Peyer's patch (tissue), 4 donors: Measurements from ENCODE around the gene FURIN.

Experiments
- CTCF ChIP-seq, 6 experiments: fragments of 450-650 bp in 4 of 6; fragments of 200-600 bp in 2 of 6; sonication (generic) in 1 of 6; IDR thresholded peaks; one replicate each; pipeline ENCODE4 v1.5.1; 2017 to 2019; ENCODE audit warnings: antibody characterized with exemption in 6 of 6, mild to moderate bottlenecking in 3 of 6, moderate library complexity in 1 of 6
- POLR2A ChIP-seq, 2 donors: fragments of 450-650 bp; IDR thresholded peaks; one replicate each; pipeline ENCODE4 v1.5.1; 2017; ENCODE audit warnings: antibody characterized with exemption in 2 of 2, mild to moderate bottlenecking in 2 of 2, moderate library complexity in 2 of 2

DNA sequence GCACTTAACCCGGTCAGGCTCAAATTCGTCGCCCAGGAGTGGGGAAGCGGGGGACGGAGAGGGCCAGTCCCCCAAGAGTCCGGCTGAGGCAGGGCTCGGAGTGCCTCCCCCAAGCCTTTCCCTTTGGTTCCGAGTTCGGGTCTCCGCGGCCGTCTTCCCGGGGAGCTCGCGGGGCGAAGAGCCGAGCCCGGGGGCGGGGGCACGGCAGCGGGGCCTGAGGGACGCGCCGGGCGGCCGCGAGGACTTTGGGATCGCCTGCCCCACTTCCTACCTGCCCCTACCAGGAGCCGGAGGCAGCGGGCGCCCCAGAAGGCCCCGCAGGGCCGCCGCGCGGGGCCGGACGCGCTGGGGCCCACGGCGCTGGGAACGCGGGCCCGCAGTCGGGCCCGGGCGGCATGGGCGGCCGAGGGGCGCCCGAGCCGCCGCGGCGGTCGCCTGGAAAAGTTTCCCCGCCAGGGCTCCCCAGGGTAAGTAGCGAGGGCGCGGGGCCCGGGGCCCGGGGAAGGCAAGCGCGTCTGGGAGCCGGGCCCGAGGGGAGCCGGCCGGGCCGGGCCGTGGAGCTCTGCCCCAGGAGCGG, 2.8 kb downstream of the FURIN start:
- no peak for TF ChIP-seq POLR2A (IDR thresholded peaks at IDR 0.05)
- no peak for TF ChIP-seq CTCF (IDR thresholded peaks at IDR 0.05)
